GM18868 (cell line): Measurements from ENCODE around the gene CNTNAP4.

ENCODE experiments used
- ATAC-seq: cut with Tn5 transposase; IDR thresholded peaks from one replicate; pipeline ENCODE4 v1.9.1; 2021; ENCODE audit warnings: mild to moderate bottlenecking, moderate library complexity; ENCODE audit not compliant: unreplicated experiment

Gene CNTNAP4

GRCh38 chr16:76387994-76388393 is 110.8 kb downstream of the CNTNAP4 start:
- no peak for ATAC-seq

DNA sequence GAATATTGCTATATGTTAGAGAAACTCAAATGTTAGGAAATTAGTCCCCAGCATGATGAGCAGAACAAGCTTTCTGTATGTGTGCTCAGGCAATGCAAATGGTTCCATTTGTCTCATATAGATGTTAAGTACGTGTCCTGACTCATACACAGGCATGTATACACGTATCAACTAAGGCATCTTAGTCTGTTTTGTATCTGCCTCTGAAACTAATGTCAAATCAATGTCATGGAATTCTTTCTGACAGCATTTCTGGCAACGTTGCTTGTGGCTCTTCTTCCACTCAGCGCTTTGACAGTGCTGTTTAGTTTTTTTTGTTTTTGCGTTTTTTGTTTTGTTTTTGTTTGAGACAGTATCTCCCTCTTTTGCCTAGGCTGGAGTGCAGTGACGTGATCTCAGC is 111.9 kb downstream of the CNTNAP4 start:
- no peak for ATAC-seq

GRCh38 chr16:76390476-76390875 is 113.3 kb downstream of the CNTNAP4 start:
- no peak for ATAC-seq

DNA sequence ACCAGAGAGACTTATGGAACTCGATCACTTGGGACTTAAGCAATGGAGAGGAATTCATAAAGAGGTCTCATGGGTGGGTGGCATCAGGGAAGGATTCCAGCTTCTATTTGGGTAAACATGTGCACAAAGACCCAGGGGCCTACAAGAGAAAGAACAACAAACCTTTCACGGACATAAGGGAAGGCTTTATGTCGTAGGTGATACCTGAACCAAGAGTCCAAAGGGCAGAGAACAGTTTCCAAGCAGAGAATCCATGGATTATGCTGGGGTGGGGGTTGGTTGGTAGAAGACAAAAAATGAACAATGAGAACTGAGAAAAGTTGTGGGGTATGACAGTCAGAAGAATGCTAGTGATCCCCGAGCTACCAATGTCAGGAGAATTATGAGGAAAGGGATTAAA is 119.8 kb downstream of the CNTNAP4 start:
- no peak for ATAC-seq

DNA sequence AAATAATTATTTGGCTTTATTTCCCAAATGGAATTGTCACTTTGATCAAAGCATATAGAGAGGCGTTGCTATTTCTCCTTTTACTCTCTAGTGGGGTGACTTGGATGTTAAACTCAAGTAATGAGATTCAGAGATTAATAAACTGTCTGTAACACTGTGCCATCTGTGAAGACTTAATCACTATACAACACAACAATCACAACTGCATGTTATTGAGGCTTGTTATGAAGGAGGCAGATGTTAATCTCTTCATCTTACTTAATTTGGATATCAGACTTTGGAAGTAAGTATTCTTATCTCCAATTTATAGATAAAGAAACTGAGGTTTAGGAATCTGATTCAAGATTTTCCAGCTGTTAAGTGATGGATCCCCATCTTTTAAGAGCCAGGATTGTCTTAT is 132.5 kb downstream of the CNTNAP4 start:
- ATAC-seq = no peak

DNA sequence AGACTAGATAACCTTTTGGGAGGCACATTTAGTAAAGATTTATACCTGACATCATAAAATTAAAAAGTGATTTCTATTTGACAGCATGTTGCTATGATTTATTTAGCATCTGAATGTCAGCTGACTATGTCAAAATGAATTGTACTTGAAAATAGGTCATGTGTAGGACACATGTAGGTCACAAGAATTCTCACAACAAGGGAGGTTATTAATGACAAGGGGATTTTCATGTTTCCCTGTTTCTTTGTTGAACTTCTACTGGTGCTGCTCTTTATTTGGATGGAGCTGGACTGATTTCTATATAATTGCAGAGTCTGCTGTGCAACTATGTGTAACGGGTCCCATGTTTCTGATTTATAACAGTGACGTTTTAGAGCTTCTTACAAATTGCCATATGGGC is 144.4 kb downstream of the CNTNAP4 start:
- ATAC-seq = no peak

DNA sequence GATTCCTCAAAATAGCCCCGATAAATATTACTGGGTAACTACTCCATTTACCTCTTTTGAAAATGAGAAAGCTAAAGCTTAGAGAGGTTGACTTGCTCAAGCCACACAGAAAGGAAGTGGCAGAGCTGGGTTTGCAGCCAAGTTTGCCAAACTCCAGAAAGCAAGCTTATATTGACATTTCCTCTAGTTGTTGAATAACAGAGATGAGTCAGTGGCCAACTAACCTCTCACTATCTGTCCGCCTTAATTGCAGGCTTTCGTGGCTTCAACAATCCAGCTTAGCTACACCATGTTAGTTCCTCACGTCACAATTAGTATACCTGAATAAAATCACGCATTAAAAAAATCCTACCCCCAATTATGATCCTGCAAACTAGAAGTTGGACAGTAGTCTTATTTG is 151.7 kb downstream of the CNTNAP4 start:
- no peak for ATAC-seq

- no peak for ATAC-seq
Measured at GRCh38 chr16:76441391-76441790, 164.2 kb downstream of the CNTNAP4 start.

GRCh38 chr16:76441876-76442275 is 164.7 kb downstream of the CNTNAP4 start:
- no peak for ATAC-seq

DNA sequence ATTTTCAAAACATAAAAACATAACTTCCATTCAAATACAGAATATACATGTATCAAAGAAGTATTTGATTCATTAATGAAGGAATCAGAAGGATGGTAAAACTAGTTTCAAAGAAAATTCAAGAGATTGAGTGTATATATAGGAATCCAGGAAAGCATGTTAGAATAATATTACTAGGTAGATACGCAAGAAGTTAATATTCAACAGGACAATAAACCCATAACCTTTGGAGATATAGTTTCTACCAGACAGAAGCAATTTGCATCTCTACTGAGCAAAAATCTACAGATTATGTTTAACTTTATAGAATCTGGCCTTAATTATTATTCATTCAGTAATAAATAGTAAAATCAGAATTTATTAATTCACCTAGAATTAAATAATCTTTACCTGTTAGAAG is 166.8 kb downstream of the CNTNAP4 start:
- ATAC-seq = no peak

- ATAC-seq = no peak
Measured at GRCh38 chr16:76444832-76445231, 167.6 kb downstream of the CNTNAP4 start.

DNA sequence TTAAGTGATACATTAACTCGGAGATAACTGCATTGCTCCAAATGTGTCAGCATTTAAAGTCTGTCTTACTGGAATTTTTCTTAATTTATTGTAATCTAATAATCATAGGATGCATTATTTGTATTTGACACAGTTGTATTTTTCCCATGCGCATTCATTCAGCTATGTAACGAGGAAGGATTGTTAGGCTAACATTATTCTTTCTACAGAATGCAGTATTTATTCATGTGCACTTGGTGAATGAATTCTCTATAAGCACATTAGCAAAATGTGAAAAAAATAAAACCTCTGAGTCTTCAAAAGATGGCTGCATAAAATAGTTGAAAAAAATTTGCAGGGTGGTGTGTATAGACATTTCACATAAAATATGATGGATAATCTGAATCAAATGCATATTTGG is 168.6 kb downstream of the CNTNAP4 start:
- no peak for ATAC-seq

- ATAC-seq = no peak
Measured at GRCh38 chr16:76446251-76446650, 169.1 kb downstream of the CNTNAP4 start.

GRCh38 chr16:76450890-76451289 is 173.7 kb downstream of the CNTNAP4 start:
- ATAC-seq = no peak

GRCh38 chr16:76455257-76455656 is 178.1 kb downstream of the CNTNAP4 start:
- ATAC-seq = no peak

DNA sequence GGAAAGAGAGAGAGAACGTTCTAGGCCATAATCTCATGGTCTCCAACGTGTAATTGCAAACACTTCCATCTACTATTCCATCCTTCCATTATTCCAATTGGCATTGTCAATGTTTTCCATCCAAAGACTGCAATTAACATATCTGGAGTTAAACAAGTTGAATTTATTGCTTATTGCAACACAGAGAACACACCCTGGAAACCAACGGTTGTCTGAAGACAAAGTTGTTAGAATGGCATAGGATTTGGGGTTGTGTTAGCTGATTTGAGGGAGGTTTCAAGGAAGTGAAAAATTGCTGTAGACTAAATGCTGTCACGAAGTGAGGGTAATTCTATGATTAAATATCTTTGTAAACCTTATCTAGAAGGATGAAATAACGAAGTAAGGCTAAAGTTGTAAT is 178.8 kb downstream of the CNTNAP4 start:
- ATAC-seq = no peak

GRCh38 chr16:76459111-76459510 is 181.9 kb downstream of the CNTNAP4 start:
- no peak for ATAC-seq

DNA sequence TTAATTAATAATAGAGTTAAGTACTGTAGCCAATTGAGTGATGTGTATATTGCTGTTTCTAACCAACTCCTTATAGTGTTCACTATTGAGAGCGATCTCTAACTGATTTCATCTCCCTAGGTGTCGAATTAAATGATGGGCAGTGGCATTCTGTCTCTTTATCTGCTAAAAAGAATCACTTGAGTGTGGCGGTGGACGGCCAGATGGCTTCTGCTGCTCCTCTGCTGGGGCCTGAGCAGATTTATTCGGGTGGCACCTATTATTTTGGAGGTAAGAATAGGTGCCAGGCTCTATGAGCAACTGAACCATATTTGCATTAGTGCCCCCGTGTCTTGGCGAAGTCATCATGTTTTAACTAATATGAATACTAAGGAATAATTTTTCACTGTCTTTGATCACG is 184.6 kb downstream of the CNTNAP4 start:
- ATAC-seq = no peak

DNA sequence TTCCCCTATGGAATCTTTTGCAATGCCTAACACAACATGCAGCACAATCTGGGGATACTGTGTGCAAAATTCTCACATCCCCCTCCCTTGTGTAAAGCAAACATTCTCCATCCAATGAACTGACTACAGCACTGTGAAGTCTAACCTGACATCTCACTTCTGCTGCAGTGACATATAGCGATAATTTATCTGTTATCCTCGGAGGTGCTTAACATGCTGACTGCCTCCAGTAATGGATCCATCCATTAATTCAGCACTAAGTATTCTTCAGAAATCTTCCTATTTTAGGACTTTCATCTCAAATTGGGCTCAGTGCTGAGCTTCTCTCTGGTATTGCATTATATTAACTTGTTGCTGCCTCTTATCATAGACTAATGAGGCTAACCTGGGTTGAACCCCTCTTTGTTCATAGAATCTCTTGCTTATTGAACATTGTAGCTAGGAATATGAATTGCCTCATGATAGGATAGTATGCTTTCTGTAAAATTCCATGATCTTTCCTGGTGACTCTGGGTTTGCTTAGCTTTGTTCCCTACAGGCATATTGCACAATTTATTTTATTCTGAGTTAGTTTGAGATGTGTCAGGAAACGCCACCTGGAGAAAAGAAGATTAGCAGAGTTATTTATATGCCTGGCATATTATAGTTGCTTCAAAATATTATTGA is 187.9 kb downstream of the CNTNAP4 start:
- ATAC-seq = no peak

- ATAC-seq = no peak
Measured at GRCh38 chr16:76466871-76467270, 189.7 kb downstream of the CNTNAP4 start.

DNA sequence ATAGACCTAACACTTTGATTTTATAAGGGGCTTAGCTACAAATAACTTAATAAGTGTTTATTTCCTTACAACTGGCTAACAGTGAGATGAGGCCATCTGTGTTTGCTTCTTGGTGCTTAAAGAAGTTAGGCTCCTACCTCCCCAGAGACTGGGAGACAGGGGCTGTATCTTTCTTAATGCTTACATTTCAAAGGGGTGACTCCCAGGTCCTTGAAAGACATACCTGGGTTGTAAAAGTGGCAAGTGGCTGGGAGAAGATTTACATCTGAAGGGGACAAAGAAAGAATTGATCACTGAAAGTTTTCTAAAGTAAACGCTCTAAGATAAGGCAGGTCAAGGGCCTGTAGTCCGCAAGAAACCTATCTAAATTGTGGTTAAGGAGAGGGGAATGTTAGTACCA is 196.8 kb downstream of the CNTNAP4 start:
- no peak for ATAC-seq

DNA sequence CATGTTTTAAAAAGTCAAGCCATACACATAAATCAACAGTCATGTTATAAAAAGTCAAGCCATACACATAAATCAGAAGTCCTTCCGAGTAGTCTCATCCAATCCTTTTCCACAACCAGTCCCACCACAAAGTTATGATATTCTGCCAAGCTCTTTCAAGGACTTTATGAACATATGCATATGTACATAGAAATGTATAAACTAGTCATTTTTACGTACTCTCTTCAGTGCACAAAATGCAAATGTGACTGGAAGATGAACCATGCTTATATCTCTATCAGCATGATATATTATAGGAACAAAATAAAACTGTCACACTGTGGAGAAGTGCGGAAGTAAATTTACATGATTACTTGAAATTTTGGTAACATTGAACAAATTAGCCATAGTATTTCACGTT is 200.9 kb downstream of the CNTNAP4 start:
- no peak for ATAC-seq

DNA sequence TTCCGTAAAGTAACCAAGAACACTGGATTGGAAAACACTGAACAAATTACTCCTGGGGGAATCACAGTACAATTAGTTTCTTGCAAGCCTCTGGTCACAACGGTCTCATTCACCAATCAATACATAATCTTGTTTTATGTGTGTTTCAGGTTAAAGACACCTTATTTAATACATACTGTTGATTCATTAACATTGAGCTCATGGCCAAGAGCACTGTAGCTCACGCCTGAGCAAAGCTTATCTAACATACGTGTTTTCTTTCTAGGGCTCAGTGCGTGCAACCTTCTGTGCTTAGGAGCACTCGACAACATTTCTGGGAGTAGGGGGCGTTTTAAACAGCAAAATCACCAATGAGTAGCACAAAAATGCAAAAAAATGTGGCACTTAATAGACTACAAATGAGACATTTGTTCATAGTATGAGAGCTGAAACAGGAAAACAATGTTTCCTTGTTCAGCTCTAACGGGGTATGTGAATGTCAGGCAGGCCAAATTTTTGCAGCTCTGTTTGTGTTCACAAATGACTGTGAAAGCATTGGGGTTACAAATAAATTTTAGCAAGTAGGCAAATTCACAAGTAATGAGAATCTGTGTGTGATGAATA is 206.2 kb downstream of the CNTNAP4 start:
- no peak for ATAC-seq
